Peyer's patch (tissue), 4 donors: ENCODE results near the gene PCDHB2. TPM values are rescaled to one million over a fixed set of nuclear protein-coding genes. Genes with fewer than 3 reads are reported as not detected.
"Not testable (repeated sequence)": the region's sequence is repeated elsewhere in the genome, so short reads cannot be mapped to it uniquely, and the experiment has no call there.

Experiments
- DNase-seq, 3 donors: peaks; one replicate each; pipeline ENCODE4 v3.0.0-alpha.2; 2017 to 2019
- H3K27ac ChIP-seq, 4 donors: fragments of 200-600 bp; sonication (generic); one replicate each; pipeline ENCODE4 v1.5.1; 2016 to 2019
- H3K27me3 ChIP-seq, 2 donors: fragments of 200-600 bp; sonication (generic); one replicate each; pipeline ENCODE4 v1.5.1; 2019
- H3K36me3 ChIP-seq, 3 donors: fragments of 200-600 bp; sonication (generic); one replicate each; pipeline ENCODE4 v1.5.1; 2016 to 2019
- H3K4me1 ChIP-seq, 4 donors: fragments of 200-600 bp; sonication (generic); one replicate each; pipeline ENCODE4 v1.5.1; 2016 to 2019
- H3K4me3 ChIP-seq, 4 donors: fragments of 200-600 bp; sonication (generic); 1 replicate in 3 of 4; 2 replicates in 1 of 4; pipeline ENCODE4 v1.5.1; 2016 to 2019; ENCODE audit warnings: mild to moderate bottlenecking in 1 of 4
- H3K9me3 ChIP-seq, 4 donors: fragments of 200-600 bp; sonication (generic); one replicate each; pipeline ENCODE4 v1.5.1; 2016 to 2019; ENCODE audit warnings: mild to moderate bottlenecking in 1 of 4
- CTCF ChIP-seq, 6 experiments: fragments of 450-650 bp in 4 of 6; fragments of 200-600 bp in 2 of 6; sonication (generic) in 1 of 6; IDR thresholded peaks; one replicate each; pipeline ENCODE4 v1.5.1; 2017 to 2019; ENCODE audit warnings: antibody characterized with exemption in 6 of 6, mild to moderate bottlenecking in 3 of 6, moderate library complexity in 1 of 6
- POLR2A ChIP-seq, 2 donors: fragments of 450-650 bp; IDR thresholded peaks; one replicate each; pipeline ENCODE4 v1.5.1; 2017; ENCODE audit warnings: antibody characterized with exemption in 2 of 2, mild to moderate bottlenecking in 2 of 2, moderate library complexity in 2 of 2
- total RNA-seq, 4 donors: library from RNA; depleted of rRNA; stranded (reverse); fragments of >200 nt; gene quantifications; one replicate each; pipeline ENCODE4 v1.1.0, GENCODE V29; 2016

Gene PCDHB2
- total RNA-seq, 4 donors from 2014 or later = 0.35 to 1.3 (median 0.65) TPM

GRCh38 chr5:141084487-141084989, 9.9 kb upstream of the PCDHB2 start:
- Histone ChIP-seq H3K36me3 (no peaks in the 10 kb centered on the region), H3K9me3 (peaks cover 0 to 2% (median 0%) of the 10 kb centered on the region in 4 donors), H3K4me1 (no peaks in the 10 kb centered on the region), H3K4me3 (peak overlapping the region in 3 of 4 donors; percentile 9 to 39 (median 31)), H3K27ac (no peak overlapping the region), H3K27me3 (no peaks in the 10 kb centered on the region)
- no peak for TF ChIP-seq POLR2A (IDR thresholded peaks at IDR 0.05)
- TF ChIP-seq CTCF (IDR thresholded peaks at IDR 0.05) = peak in 2 of 6 experiments; percentile 16 to 19
- no peak for DNase-seq

- peak overlapping the region in 1 of 4 donors; percentile 19 for H3K4me3 ChIP-seq
- H3K36me3 ChIP-seq = no peaks in the 10 kb centered on the region
- no peak for DNase-seq
- no peaks in the 10 kb centered on the region for H3K4me1 ChIP-seq
- H3K27me3 ChIP-seq = no peaks in the 10 kb centered on the region
- H3K27ac ChIP-seq = no peak overlapping the region
- TF ChIP-seq POLR2A (IDR thresholded peaks at IDR 0.05) = no peak
- TF ChIP-seq CTCF (IDR thresholded peaks at IDR 0.05) = no peak
- peaks cover 0 to 10% (median 5%) of the 10 kb centered on the region in 4 donors for H3K9me3 ChIP-seq
Measured at GRCh38 chr5:141095263-141095641, 837 bp downstream of the PCDHB2 start.

- peaks cover 0 to 10% (median 5%) of the 10 kb centered on the region in 4 donors for H3K9me3 ChIP-seq
- H3K27ac ChIP-seq, H3K27me3 ChIP-seq, H3K4me1 ChIP-seq, H3K36me3 ChIP-seq, DNase-seq, H3K4me3 ChIP-seq: not testable (repeated sequence)
Measured at GRCh38 chr5:141096181-141096580, 1.8 kb downstream of the PCDHB2 start.

GRCh38 chr5:141096586-141096985, 2.2 kb downstream of the PCDHB2 start:
- H3K36me3 ChIP-seq, H3K27me3 ChIP-seq, DNase-seq, H3K4me3 ChIP-seq, H3K4me1 ChIP-seq, H3K27ac ChIP-seq: not testable (repeated sequence)
- peaks cover 0 to 11% (median 5%) of the 10 kb centered on the region in 4 donors for H3K9me3 ChIP-seq

- Histone ChIP-seq H3K9me3 (peaks cover 0 to 4% (median 0%) of the 10 kb centered on the region in 4 donors), H3K27me3 (no peaks in the 10 kb centered on the region), H3K36me3 (no peaks in the 10 kb centered on the region), H3K4me3 (peak within 1 kb of the TSS in 1 of 4 donors; percentile 28), H3K4me1 (no peaks in the 10 kb centered on the region), H3K27ac (peak within 1 kb of the TSS in 1 of 4 donors; percentile 19)
- no peak for DNase-seq
- peak in 2 of 6 experiments; percentile 16 to 21 for TF ChIP-seq CTCF (IDR thresholded peaks at IDR 0.05)
- TF ChIP-seq POLR2A (IDR thresholded peaks at IDR 0.05) = no peak
Measured at GRCh38 chr5:141100243-141100805, 5.9 kb downstream of the PCDHB2 start, which contains the start of gene PCDHB3. Gene PCDHB3 (plus strand): TSS chr5:141100473. CDS start chr5:141100650, 177 bp downstream.

GRCh38 chr5:141101059-141101458, 6.6 kb downstream of the PCDHB2 start:
- Histone ChIP-seq H3K4me1 (no peaks in the 10 kb centered on the region), H3K36me3 (no peaks in the 10 kb centered on the region), H3K27me3 (no peaks in the 10 kb centered on the region), H3K4me3 (peak overlapping the region in 1 of 4 donors; percentile 28), H3K9me3 (peaks cover 0 to 4% (median 0%) of the 10 kb centered on the region in 4 donors), H3K27ac (no peak overlapping the region)
- no peak for TF ChIP-seq CTCF (IDR thresholded peaks at IDR 0.05)
- no peak for TF ChIP-seq POLR2A (IDR thresholded peaks at IDR 0.05)
- no peak for DNase-seq

GRCh38 chr5:141102070-141102469, 7.7 kb downstream of the PCDHB2 start:
- not testable (repeated sequence) for H3K27me3 ChIP-seq, H3K36me3 ChIP-seq, H3K27ac ChIP-seq, DNase-seq, H3K9me3 ChIP-seq, H3K4me1 ChIP-seq, H3K4me3 ChIP-seq

- H3K36me3 ChIP-seq, DNase-seq, H3K9me3 ChIP-seq, H3K4me1 ChIP-seq, H3K27ac ChIP-seq, H3K27me3 ChIP-seq, H3K4me3 ChIP-seq: not testable (repeated sequence)
Measured at GRCh38 chr5:141102471-141102870, 8.1 kb downstream of the PCDHB2 start.
